Stimulated activated naive CD8-positive, alpha-beta T cell treated with anti-CD3 and anti-CD28 coated beads, Interleukin-15, Interleukin-2, amounts not matched to agents 100 U/mL and 50 U/mL, for 24 hours (primary cell): ENCODE measurements around the gene MAD1L1.
"Not testable (repeated sequence)": the region's sequence is repeated elsewhere in the genome, so short reads cannot be mapped to it uniquely, and the experiment has no call there.

Experiments used
- ATAC-seq: fragments of 150-1000 bp; cut with Tn5 transposase; one replicate; pipeline ENCODE4 v1.10.0; 2021
- DNase-seq: peaks from one replicate; pipeline ENCODE4 v3.0.0; 2021

MAD1L1 gene

GRCh38 chr7:2000746-2001321 is 231.9 kb downstream of the MAD1L1 start:
- no peak for DNase-seq
- no peak for ATAC-seq

- DNase-seq (no peak), ATAC-seq (no peak)
Observed at GRCh38 chr7:2000153-2000687, 232.5 kb downstream of the MAD1L1 start.

- no peak for DNase-seq
- ATAC-seq, result no peak
Observed at GRCh38 chr7:1999278-1999984, 233.3 kb downstream of the MAD1L1 start.

GRCh38 chr7:1998146-1998545 is 234.6 kb downstream of the MAD1L1 start:
- no peak for ATAC-seq

GRCh38 chr7:1997537-1998076 is 235.1 kb downstream of the MAD1L1 start:
- no peak for DNase-seq

More at GRCh38 chr7:1998146-1998545, 234.6 kb downstream of the MAD1L1 start:
- no peak for DNase-seq

GRCh38 chr7:1996816-1997215 is 235.9 kb downstream of the MAD1L1 start:
- DNase-seq (no peak), ATAC-seq (no peak)

More at GRCh38 chr7:1997537-1998076, 235.1 kb downstream of the MAD1L1 start:
- no peak for ATAC-seq

- not testable (repeated sequence) for DNase-seq, ATAC-seq
Observed at GRCh38 chr7:1995911-1996420, 236.8 kb downstream of the MAD1L1 start.

- DNase-seq (no peak), ATAC-seq (no peak)
Observed at GRCh38 chr7:1995426-1995825, 237.3 kb downstream of the MAD1L1 start.

- no peak for DNase-seq
Observed at GRCh38 chr7:1994931-1995330, 237.8 kb downstream of the MAD1L1 start.

GRCh38 chr7:1993776-1994740 is 238.7 kb downstream of the MAD1L1 start:
- ATAC-seq, result no peak
- DNase-seq, result no peak

More at GRCh38 chr7:1994931-1995330, 237.8 kb downstream of the MAD1L1 start:
- no peak for ATAC-seq

- ATAC-seq (no peak), DNase-seq (no peak)
Observed at GRCh38 chr7:1993031-1993695, 239.6 kb downstream of the MAD1L1 start.

- DNase-seq, result no peak
Observed at GRCh38 chr7:1992554-1992953, 240.2 kb downstream of the MAD1L1 start.

GRCh38 chr7:1990001-1990670 is 242.6 kb downstream of the MAD1L1 start:
- DNase-seq (no peak), ATAC-seq (no peak)

More at GRCh38 chr7:1992554-1992953, 240.2 kb downstream of the MAD1L1 start:
- no peak for ATAC-seq

- no peak for ATAC-seq
Observed at GRCh38 chr7:1989049-1989860, 243.5 kb downstream of the MAD1L1 start.

GRCh38 chr7:1988533-1988930 is 244.2 kb downstream of the MAD1L1 start:
- ATAC-seq (no peak), DNase-seq (no peak)

More at GRCh38 chr7:1989049-1989860, 243.5 kb downstream of the MAD1L1 start:
- no peak for DNase-seq

GRCh38 chr7:1987591-1988532 is 244.9 kb downstream of the MAD1L1 start:
- no peak for ATAC-seq
- DNase-seq, result no peak

GRCh38 chr7:1987084-1987535 is 245.6 kb downstream of the MAD1L1 start:
- DNase-seq, result no peak
- ATAC-seq, result peak; percentile 21

GRCh38 chr7:1986366-1987083 is 246.2 kb downstream of the MAD1L1 start:
- ATAC-seq (peak; percentile 55), DNase-seq (peak; percentile 12)
